ENCODE measurements around the gene RBP3.

The RBP3 gene

GRCh38 chr10:47378606-47379444 lies 30.7 kb downstream of the RBP3 start:
- ChIA-PET CTCF (interaction anchor here (1.1 to 1.3 kb wide), 2 partner anchors 15 to 18 kb away, joined by 3 to 4 read pairs; no protein-coding TSS in a partner anchor), POLR2A (no interaction called here)
- TF ChIP-seq CTCF (IDR thresholded peaks at IDR 0.05; ENCODE audit: control extremely low read depth, extremely low read depth, low read depth, missing control alignments): no peak
- no peak for DNase-seq (ENCODE audit: extremely low spot score)

- TF ChIP-seq CTCF (IDR thresholded peaks at IDR 0.05; ENCODE audit: control extremely low read depth, extremely low read depth, low read depth, missing control alignments): no peak
- POLR2A ChIA-PET: no interaction called here
- no peak for DNase-seq (ENCODE audit: extremely low spot score)
- CTCF ChIA-PET: interaction anchor here (1.1 to 1.3 kb wide), 2 partner anchors 15 to 17 kb away, joined by 3 to 4 read pairs; no protein-coding TSS in a partner anchor
These were observed 31.3 kb downstream of the RBP3 start for GRCh38 chr10:47379445-47379785.

- no peak for TF ChIP-seq CTCF (IDR thresholded peaks at IDR 0.05; ENCODE audit: control extremely low read depth, extremely low read depth, low read depth, missing control alignments)
- ChIA-PET POLR2A (no interaction called here), CTCF (interaction anchor here (1.1 kb wide), 1 partner anchor 16 kb away, joined by 4 read pairs; no protein-coding TSS in a partner anchor)
- DNase-seq (ENCODE audit: extremely low spot score): no peak
These were observed 31.7 kb downstream of the RBP3 start for GRCh38 chr10:47379901-47380300.

- ChIA-PET CTCF (no interaction called here), POLR2A (no interaction called here)
- no peak for DNase-seq (ENCODE audit: extremely low spot score)
- no peak for TF ChIP-seq CTCF (IDR thresholded peaks at IDR 0.05; ENCODE audit: control extremely low read depth, extremely low read depth, low read depth, missing control alignments)
These were observed 32.4 kb downstream of the RBP3 start for GRCh38 chr10:47380341-47381102.

- DNase-seq (ENCODE audit: extremely low spot score): no peak
- no peak for TF ChIP-seq CTCF (IDR thresholded peaks at IDR 0.05; ENCODE audit: control extremely low read depth, extremely low read depth, low read depth, missing control alignments)
- POLR2A ChIA-PET: no interaction called here
- CTCF ChIA-PET: no interaction called here
These were observed 32.9 kb downstream of the RBP3 start for GRCh38 chr10:47381103-47381395.

GRCh38 chr10:47381427-47382379 lies 33.5 kb downstream of the RBP3 start:
- CTCF ChIA-PET: no interaction called here

More at GRCh38 chr10:47381427-47382379, 33.5 kb downstream of the RBP3 start:
- POLR2A ChIA-PET: no interaction called here
- no peak for DNase-seq (ENCODE audit: extremely low spot score)
- no peak for TF ChIP-seq CTCF (IDR thresholded peaks at IDR 0.05; ENCODE audit: control extremely low read depth, extremely low read depth, low read depth, missing control alignments)
